HFFc6 (cell line): Measurements from ENCODE around the gene ZNF19. TPM values are rescaled to one million over a fixed set of nuclear protein-coding genes. Genes with fewer than 3 reads are reported as not detected.
A peak's percentile ranks its signal among the peaks of the same experiment; 100 is the strongest.

Source experiments
- DNase-seq: peaks from one replicate; pipeline ENCODE4 v3.0.0-alpha.2; 2018
- H3K27ac Mint-ChIP-seq: 2 replicates; pipeline ENCODE4 v1.8.0; 2020; ENCODE audit warnings: mild to moderate bottlenecking, mixed read lengths
- H3K27me3 Mint-ChIP-seq: 2 replicates; pipeline ENCODE4 v1.8.0; 2021; ENCODE audit warnings: mild to moderate bottlenecking, moderate library complexity, mixed read lengths; ENCODE audit not compliant: insufficient read depth
- H3K36me3 Mint-ChIP-seq: 2 replicates; pipeline ENCODE4 v1.8.0; 2021; ENCODE audit warnings: low read depth, mixed read lengths
- H3K4me1 Mint-ChIP-seq: 2 replicates; pipeline ENCODE4 v1.8.0; 2020; ENCODE audit warnings: low read depth, mixed read lengths
- H3K4me3 Mint-ChIP-seq: 2 replicates; pipeline ENCODE4 v1.8.0; 2020; ENCODE audit warnings: mild to moderate bottlenecking, moderate library complexity, mixed read lengths
- H3K9me3 Mint-ChIP-seq: 2 replicates; pipeline ENCODE4 v1.8.0; 2020; ENCODE audit warnings: mild to moderate bottlenecking, mixed read lengths
- total RNA-seq, 6 experiments: library from RNA; stranded (reverse); fragmentation: NEBNext Ultra II Directional; extraction: Animal tissue kit (Norgen Biotek cat#: 25700); gene quantifications; 2 replicates in 1 of 6; 3 replicates in 5 of 6; pipeline ENCODE4 v1.2.3, GENCODE V29; 2021
- TF ChIP-seq, protein P1 (sequence below): fragments of 200-600 bp; sonication (generic); IDR thresholded peaks from 2 replicates; pipeline ENCODE4 v1.5.0; 2021; ENCODE audit warnings: antibody characterized with exemption, mild to moderate bottlenecking

ZNF19 gene
- total RNA-seq, 6 experiments from 2014 or later: 1.1 to 2.0 (median 1.6) TPM

DNA sequence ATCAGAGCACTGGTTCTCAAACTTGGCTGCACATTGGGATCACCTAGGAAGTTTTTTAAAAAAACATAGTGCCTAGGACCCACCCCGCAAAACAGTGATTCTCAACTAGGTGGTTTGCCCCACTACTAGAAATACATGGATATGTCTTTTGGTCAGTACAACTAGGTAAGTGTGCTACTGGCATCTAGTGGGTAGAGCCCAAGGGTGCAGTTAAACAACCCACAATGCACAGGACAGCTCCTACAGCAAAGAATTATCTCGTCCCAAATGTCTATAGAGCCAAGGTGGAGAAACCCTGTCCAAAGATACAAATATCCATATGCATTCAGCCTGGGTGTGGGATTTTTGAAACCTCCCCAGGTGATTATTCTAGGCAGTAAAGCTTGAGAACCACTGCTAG lies 11.8 kb upstream of the ZNF19 start:
- H3K9me3 Mint-ChIP-seq: no peaks in the 10 kb centered on the region
- no peaks in the 10 kb centered on the region for H3K36me3 Mint-ChIP-seq
- DNase-seq: no peak

DNA sequence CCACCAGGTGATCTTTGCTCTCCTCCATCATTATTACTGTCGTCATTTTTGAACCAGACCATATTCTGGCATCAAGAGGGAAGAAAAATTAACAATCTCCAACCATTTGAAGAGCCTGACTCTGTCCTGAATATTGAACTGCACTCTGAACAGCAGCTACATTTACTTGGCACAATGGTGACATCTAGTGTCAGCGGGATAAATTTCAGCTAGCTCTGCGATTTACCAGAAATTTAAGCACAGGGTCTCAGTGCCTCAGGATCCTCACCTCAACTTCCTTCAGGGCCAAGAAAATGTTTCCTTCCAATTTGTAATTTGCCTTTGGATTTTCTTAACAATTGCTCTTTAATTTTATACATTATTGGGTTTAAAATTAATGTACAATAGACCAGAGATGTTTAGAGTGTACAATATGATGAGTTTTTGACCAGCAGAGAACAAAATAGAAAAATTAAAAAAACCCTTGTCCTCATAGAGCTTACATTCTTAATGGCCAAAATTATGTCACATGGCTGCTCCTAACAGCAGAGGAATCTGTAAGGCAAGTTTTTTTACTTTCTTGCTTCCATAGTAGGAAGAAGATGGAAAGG lies 10.7 kb upstream of the ZNF19 start:
- Mint-ChIP-seq H3K27ac (no peak overlapping the region), H3K9me3 (no peaks in the 10 kb centered on the region), H3K4me1 (no peaks in the 10 kb centered on the region), H3K27me3 (peaks cover 11% of the 10 kb centered on the region), H3K4me3 (no peak overlapping the region), H3K36me3 (no peaks in the 10 kb centered on the region)
- TF ChIP-seq, protein P1, sequence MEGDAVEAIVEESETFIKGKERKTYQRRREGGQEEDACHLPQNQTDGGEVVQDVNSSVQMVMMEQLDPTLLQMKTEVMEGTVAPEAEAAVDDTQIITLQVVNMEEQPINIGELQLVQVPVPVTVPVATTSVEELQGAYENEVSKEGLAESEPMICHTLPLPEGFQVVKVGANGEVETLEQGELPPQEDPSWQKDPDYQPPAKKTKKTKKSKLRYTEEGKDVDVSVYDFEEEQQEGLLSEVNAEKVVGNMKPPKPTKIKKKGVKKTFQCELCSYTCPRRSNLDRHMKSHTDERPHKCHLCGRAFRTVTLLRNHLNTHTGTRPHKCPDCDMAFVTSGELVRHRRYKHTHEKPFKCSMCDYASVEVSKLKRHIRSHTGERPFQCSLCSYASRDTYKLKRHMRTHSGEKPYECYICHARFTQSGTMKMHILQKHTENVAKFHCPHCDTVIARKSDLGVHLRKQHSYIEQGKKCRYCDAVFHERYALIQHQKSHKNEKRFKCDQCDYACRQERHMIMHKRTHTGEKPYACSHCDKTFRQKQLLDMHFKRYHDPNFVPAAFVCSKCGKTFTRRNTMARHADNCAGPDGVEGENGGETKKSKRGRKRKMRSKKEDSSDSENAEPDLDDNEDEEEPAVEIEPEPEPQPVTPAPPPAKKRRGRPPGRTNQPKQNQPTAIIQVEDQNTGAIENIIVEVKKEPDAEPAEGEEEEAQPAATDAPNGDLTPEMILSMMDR: peak; percentile 86
- peak; percentile 52 for DNase-seq

More for the DNA sequence above, 11.8 kb upstream of the ZNF19 start:
- Mint-ChIP-seq H3K4me3 (no peak overlapping the region), H3K4me1 (no peaks in the 10 kb centered on the region), H3K27ac (no peak overlapping the region), H3K27me3 (peaks cover 11% of the 10 kb centered on the region)
- TF ChIP-seq, protein P1: peak; percentile 16; the same call in 1 of the 2 replicates

DNA sequence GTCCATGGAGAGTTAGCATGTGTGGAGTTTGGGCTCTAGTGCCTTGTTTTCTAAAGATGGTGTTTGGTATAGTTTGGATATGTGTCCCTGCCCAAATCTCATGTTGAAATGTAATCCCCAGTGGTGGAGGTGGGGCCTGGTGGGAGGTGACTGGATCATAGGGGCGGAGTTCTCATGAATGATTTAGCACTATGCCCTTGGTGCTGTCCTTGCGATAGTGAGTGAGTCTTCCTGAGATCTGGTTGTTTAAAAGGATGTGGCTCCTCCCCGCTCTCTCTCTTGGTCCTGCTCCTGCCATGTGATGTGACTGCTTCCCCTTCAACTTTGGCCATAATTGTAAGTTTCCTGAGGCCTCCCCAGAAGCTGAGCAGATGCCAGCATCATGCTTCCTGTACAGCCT lies 8.9 kb upstream of the ZNF19 start:
- TF ChIP-seq, protein P1: no peak
- H3K36me3 Mint-ChIP-seq: no peaks in the 10 kb centered on the region
- peaks cover 8% of the 10 kb centered on the region for H3K27me3 Mint-ChIP-seq
- no peaks in the 10 kb centered on the region for H3K9me3 Mint-ChIP-seq
- H3K4me3 Mint-ChIP-seq: no peak overlapping the region
- H3K27ac Mint-ChIP-seq: no peak overlapping the region
- H3K4me1 Mint-ChIP-seq: no peaks in the 10 kb centered on the region
- DNase-seq: no peak

DNA sequence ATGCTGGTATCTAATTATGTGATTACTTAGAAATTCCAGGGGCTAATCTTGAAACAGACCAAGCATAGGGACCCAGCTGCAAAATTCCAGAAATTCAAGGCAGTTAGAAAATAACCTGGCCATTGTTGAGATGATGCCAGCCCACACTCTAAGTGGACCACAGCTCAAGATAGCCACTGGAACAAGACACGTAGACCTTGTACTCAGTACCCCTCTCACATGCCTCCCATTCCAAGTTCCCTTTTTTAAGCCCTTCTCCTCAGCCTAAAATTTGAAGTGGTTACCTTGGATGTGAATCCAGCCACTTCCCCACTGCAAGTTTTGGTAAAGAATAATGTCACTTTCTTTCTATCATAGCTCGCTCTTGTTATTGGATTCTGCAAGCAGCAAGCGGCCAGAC lies 4.1 kb upstream of the ZNF19 start:
- Mint-ChIP-seq H3K27me3 (peaks cover 10% of the 10 kb centered on the region), H3K27ac (no peak overlapping the region), H3K9me3 (no peaks in the 10 kb centered on the region), H3K4me1 (peaks cover 6% of the 10 kb centered on the region; the same call in 1 of the 2 replicates), H3K36me3 (no peaks in the 10 kb centered on the region), H3K4me3 (no peak overlapping the region)
- TF ChIP-seq, protein P1: no peak
- DNase-seq: no peak

DNA sequence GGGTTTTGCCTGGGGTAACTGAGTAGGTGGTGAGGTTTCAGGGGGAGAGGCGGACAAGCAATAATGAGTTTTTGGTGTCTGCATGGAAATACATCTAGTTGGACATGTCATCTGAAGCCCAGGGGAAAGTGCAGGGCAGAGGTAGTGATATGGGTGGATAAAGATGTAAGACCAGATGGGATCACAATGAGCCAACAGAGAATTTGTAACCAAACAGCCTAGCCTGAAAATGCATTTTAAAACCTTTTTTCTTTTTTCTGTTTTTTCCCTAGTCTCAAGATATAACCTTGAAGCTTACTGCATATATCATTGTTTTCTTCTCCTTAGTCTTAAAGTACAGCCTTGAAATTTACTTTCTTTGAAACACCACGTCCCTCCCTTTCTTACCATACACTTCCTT lies 3.7 kb upstream of the ZNF19 start:
- TF ChIP-seq, protein P1: no peak
- Mint-ChIP-seq H3K4me3 (no peak overlapping the region), H3K36me3 (no peaks in the 10 kb centered on the region), H3K27me3 (peaks cover 12% of the 10 kb centered on the region), H3K9me3 (no peaks in the 10 kb centered on the region), H3K27ac (no peak overlapping the region), H3K4me1 (peaks cover 6% of the 10 kb centered on the region; the same call in 1 of the 2 replicates)
- DNase-seq: no peak
